ENCODE data around the gene HOXB4.

The HOXB4 gene

GRCh38 chr17:48589831-48590606 lies 11.9 kb upstream of the HOXB4 start, which contains the start of gene HOXB3:
HOXB3 (minus strand) TSS chr17:48590241; CDS start chr17:48552474, 37,767 bp downstream.
- DNase-seq (ENCODE audit: low read depth in 3 of 3): no peak

- no peak for DNase-seq (ENCODE audit: low read depth in 3 of 3)
These were observed 11.1 kb upstream of the HOXB4 start for GRCh38 chr17:48589060-48589830.

- DNase-seq (ENCODE audit: low read depth in 3 of 3): no peak
These were observed 10.4 kb upstream of the HOXB4 start for GRCh38 chr17:48588528-48588927.

- DNase-seq (ENCODE audit: low read depth in 3 of 3): no peak
These were observed 9.9 kb upstream of the HOXB4 start for GRCh38 chr17:48588074-48588415.

GRCh38 chr17:48587276-48588073 lies 9.3 kb upstream of the HOXB4 start:
- DNase-seq (ENCODE audit: low read depth in 3 of 3): no peak

- no peak for DNase-seq (ENCODE audit: low read depth in 3 of 3)
These were observed 8.5 kb upstream of the HOXB4 start for GRCh38 chr17:48586355-48587258.

- no peak for DNase-seq (ENCODE audit: low read depth in 3 of 3)
These were observed 6.1 kb upstream of the HOXB4 start for GRCh38 chr17:48584223-48584741.

GRCh38 chr17:48583708-48584222 lies 5.6 kb upstream of the HOXB4 start:
- DNase-seq (ENCODE audit: low read depth in 3 of 3): no peak

- DNase-seq (ENCODE audit: low read depth in 3 of 3): no peak
These were observed 4.6 kb upstream of the HOXB4 start for GRCh38 chr17:48582750-48583069.

- no peak for DNase-seq (ENCODE audit: low read depth in 3 of 3)
These were observed 1.8 kb upstream of the HOXB4 start for GRCh38 chr17:48579760-48580554.

- no peak for DNase-seq (ENCODE audit: low read depth in 3 of 3)
These were observed 1.3 kb upstream of the HOXB4 start for GRCh38 chr17:48579471-48579759.

GRCh38 chr17:48578616-48579470 lies 693 bp upstream of the HOXB4 start:
- no peak for DNase-seq (ENCODE audit: low read depth in 3 of 3)

GRCh38 chr17:48577330-48577945 lies 712 bp downstream of the HOXB4 start:
- DNase-seq (ENCODE audit: low read depth in 3 of 3): no peak

- no peak for DNase-seq (ENCODE audit: low read depth in 3 of 3)
These were observed 1.5 kb downstream of the HOXB4 start for GRCh38 chr17:48576479-48577309.

GRCh38 chr17:48575673-48576478 lies 2.3 kb downstream of the HOXB4 start:
- no peak for DNase-seq (ENCODE audit: low read depth in 3 of 3)

GRCh38 chr17:48575066-48575582 lies 3.0 kb downstream of the HOXB4 start:
- no peak for DNase-seq (ENCODE audit: low read depth in 3 of 3)

GRCh38 chr17:48574505-48575065 lies 3.6 kb downstream of the HOXB4 start:
- DNase-seq (ENCODE audit: low read depth in 3 of 3): no peak
